ENCODE measurements around the gene PAX5. TPM values are rescaled to one million over a fixed set of nuclear protein-coding genes. Genes with fewer than 3 reads are reported as not detected.

PAX5 gene
- total RNA-seq, 2 experiments from 2014 or later = 2.2 to 2.4 TPM

DNA sequence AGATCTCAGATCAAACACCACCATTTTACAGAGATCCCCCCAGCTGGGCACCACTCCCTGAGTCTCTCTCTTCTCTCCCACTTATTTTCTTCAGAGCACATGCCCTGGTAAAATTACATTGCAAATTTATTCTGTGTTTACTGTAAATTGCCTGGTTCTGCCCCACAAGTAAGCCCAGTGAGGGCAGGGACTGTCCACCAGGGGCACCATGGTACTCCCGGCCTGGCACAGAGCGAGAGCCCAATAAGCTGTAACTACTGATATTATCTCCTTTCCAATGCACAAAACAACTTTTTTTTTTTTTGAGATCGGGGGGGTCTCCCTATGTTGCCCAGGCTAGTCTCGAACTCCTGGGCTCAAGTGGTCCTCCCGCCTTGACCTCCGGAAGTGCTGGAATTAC is 123.0 kb downstream of the PAX5 start:
- no peaks in the 10 kb centered on the region for H3K36me3 Mint-ChIP-seq
- DNase-seq = no peak
- H3K27me3 Mint-ChIP-seq = peaks cover 36% of the 10 kb centered on the region

DNA sequence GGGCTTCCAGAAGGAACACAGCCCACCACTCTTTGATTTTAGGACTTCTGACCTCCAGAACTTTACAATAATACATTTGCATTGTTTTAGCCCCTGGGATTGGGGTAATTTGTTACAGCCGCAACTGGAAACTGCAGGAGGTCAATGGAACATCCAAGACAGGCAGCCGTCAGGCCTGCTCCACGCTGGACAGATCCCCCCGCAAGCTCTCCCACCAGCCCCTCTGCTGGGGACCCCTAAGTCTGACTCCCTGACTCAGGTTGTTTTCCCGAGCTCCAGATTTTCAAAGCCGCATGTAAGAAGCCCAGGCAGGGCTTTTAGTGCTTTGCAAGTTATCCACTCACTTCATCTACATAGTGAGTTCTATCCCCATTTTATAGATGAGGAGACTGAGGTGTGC is 127.6 kb downstream of the PAX5 start:
- no peaks in the 10 kb centered on the region for H3K9me3 Mint-ChIP-seq
- H3K27ac Mint-ChIP-seq = no peak overlapping the region
- H3K4me1 Mint-ChIP-seq = peaks cover 6% of the 10 kb centered on the region
- peaks cover 44% of the 10 kb centered on the region for H3K27me3 Mint-ChIP-seq
- H3K36me3 Mint-ChIP-seq = no peaks in the 10 kb centered on the region
- no peak for DNase-seq
- H3K4me3 Mint-ChIP-seq = no peak overlapping the region

More for the DNA sequence above, 123.0 kb downstream of the PAX5 start:
- H3K27ac Mint-ChIP-seq = no peak overlapping the region
- H3K4me3 Mint-ChIP-seq = no peak overlapping the region
- H3K9me3 Mint-ChIP-seq = no peaks in the 10 kb centered on the region
- H3K4me1 Mint-ChIP-seq = no peaks in the 10 kb centered on the region

DNA sequence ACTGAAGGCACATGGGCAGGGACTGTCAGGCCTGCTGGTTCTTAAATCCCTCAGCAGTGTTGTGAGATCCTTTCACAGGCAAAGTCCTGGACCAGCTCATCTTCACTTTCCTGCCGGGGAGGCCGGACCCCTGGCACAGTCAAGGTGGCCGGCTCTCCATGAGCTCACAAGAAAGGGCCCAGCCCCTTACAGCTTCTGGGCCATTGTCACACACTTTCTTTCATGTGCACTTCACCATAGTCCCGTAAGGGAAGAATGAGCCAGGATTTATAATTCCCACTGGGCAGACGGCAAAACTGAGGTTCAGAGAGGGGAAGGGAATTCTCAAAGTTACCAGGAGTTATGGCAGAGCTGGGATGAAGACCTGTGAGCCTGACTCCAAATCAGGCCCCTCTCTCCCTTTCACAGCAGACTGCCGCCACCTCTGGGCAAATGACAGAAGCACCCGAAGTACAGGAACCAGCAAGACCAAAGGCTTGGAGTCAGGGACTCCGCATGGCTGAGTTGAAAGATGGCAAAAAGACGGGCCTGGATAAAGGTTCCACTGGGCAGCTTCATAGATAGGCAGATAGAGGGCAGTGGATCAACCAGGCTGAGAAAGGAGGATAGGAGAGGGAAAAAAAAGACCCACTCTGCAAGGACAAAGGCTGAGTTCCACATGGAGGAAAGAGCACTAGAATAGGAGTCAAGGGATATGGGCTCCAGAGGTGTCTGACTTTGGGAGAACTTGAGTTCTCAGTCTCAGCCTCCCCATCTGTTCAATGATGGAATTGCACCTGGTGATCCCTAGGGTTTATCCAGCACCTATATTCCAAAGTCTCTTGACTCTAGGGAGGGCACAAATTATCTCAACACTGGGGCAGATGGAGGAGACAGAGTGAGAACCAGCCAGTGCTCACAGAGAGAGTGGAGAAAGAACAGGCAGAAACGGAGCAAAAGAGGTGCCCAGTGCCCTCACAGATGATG is 128.7 kb downstream of the PAX5 start:
- Mint-ChIP-seq H3K4me3 (no peak overlapping the region), H3K4me1 (peaks cover 6% of the 10 kb centered on the region), H3K9me3 (no peaks in the 10 kb centered on the region), H3K36me3 (no peaks in the 10 kb centered on the region), H3K27me3 (peaks cover 41% of the 10 kb centered on the region), H3K27ac (no peak overlapping the region)
- no peak for DNase-seq

DNA sequence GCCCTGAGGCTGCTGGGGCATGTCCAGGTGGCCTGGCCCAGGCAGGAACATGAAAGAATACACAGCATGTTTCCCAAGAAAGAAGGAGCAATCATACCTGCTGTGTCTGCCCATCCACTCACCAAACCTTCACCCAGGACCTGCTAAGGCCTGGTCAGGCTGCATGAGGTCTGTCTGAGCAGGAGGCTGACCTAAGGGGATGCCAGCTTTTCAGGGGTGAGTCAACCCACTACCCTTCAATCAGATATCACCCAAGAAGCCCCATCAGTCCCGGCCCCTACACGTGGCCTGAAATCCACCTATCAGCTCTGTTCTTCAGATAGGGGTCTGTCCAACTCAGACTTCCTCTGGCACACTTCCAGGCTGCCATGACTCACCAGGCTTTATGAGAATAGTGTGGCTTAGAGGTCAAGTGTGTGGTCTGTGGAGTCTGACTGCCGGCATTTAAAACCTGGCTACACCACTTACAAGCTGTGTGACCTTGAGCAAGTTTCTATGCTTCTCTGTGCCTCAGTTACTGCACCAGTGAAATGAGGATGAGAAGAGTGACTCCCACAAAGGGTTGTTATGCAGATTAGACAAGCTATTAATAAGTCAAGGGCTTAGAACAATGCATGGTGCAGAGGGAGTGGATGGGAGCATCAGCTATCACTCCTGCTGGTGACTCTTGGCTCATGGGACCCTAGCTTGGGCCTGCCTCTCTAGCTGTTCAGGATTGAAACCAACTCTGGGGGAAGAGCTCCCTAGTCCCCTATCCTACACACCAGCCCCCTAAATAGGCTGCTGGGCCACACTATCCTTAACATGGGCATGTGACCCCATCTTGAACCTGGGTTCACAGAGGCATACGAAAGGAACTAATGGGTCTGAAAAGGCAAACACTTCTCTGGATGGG is 130.3 kb downstream of the PAX5 start:
- Mint-ChIP-seq H3K4me1 (peaks cover 6% of the 10 kb centered on the region), H3K4me3 (no peak overlapping the region), H3K27me3 (peaks cover 34% of the 10 kb centered on the region), H3K36me3 (no peaks in the 10 kb centered on the region), H3K27ac (no peak overlapping the region), H3K9me3 (no peaks in the 10 kb centered on the region)
- DNase-seq = peak; percentile 65

DNA sequence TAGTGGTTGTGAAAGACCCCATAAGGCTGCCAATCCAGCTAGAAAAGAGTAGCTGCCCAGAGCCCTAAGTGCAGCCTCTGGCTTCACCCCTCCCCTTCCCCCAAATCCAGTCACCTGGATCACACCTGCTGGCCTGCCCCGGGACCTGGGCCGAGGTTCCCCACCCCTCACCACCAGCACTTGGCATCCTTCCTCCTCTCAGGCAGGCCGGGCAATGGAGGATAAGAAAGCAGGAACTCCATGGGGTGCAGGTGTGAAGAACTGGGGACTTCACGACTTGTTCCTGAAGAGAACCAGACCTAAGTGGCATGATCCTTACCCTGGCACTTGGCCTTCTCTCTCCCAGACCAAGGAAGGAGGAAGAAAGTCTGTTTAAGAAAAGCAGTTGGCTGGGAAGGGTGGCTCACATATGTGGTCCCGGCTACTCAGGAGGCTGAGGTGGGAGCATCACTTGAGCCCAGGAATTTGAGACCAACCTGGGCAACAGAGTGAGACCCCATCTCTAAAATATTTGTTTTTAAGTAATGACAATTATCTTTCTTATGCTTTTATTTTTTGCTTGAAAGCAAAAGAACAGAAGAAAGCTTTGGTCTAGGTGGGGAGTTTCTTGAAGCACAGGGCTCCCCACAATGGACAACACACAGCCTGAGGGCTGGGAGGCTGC is 131.1 kb downstream of the PAX5 start:
- Mint-ChIP-seq H3K4me3 (no peak overlapping the region), H3K4me1 (peaks cover 6% of the 10 kb centered on the region), H3K27ac (no peak overlapping the region), H3K9me3 (no peaks in the 10 kb centered on the region), H3K27me3 (peaks cover 29% of the 10 kb centered on the region), H3K36me3 (no peaks in the 10 kb centered on the region)
- no peak for DNase-seq

DNA sequence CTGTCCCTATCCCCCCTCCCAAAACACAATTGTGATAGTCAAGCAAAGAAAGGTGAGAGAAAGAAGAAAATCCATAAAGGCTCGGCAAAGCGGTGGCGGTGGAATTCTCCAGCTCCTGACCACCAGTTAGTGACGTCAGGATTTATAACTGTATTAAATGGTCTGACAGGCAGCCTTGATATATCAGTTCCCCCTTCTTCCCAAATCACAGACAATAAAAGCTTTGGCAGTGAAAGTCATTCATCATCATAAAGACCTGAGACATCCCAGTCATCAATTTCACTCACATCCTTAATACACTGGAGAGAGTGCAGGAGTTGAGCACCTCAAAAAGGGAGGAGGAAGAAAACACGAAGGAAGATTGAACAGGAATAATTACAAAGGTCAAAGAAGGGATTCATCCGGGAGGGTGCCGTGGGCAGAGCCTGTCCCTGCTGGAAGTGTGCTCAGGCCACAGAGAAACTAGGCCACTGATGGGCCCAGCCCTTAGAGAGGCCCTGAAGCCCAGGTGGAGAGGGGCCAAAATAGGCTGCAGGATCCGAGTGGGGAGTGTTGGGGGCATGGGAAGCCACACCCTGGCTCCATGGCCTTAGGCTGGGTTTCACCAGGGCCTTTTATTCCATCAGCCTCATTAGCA is 131.9 kb downstream of the PAX5 start:
- no peaks in the 10 kb centered on the region for H3K9me3 Mint-ChIP-seq
- H3K36me3 Mint-ChIP-seq = no peaks in the 10 kb centered on the region
- DNase-seq = no peak
- H3K27me3 Mint-ChIP-seq = peaks cover 22% of the 10 kb centered on the region
- H3K4me1 Mint-ChIP-seq = peaks cover 6% of the 10 kb centered on the region
- no peak overlapping the region for H3K4me3 Mint-ChIP-seq
- no peak overlapping the region for H3K27ac Mint-ChIP-seq

DNA sequence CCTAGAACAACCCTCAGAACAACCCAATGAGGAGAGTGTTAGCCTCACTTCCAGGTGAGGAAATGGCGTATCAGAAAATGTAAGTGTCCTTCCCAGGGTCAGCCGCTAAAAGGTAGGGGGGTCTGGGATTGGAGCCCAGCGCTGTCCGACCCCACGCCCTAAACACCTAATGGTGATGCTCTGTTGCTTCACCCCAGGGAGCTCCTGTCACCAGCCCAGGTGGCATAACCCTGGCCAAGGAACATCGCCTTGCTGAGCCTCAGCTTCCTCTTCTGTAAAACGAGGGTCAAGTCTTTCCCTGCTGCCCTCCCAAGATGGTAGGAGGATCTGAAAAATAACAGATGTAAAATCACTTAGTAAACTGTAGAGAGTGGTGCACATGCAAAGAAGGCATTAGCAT is 132.5 kb downstream of the PAX5 start:
- DNase-seq = no peak
- Mint-ChIP-seq H3K9me3 (no peaks in the 10 kb centered on the region), H3K27ac (no peak overlapping the region), H3K36me3 (no peaks in the 10 kb centered on the region), H3K4me1 (peaks cover 6% of the 10 kb centered on the region), H3K4me3 (no peak overlapping the region), H3K27me3 (peaks cover 21% of the 10 kb centered on the region)

DNA sequence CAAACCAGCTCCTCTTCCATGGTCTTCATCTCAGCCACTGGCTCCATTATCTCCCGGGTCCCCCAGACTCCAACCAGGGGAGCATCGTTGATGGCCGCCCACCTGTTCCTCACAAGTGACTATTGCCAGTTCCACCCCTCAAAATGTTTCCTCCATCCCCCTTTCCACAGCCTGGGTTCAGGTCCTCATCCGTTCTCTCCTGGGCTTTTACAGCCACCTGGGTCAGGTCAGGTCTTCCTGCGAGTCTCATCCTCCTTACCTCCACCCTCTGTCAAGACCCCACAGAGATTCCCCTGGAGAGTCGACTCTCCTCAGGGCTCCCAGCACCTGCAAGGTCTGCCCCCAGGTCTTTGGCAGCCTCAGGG is 133.2 kb downstream of the PAX5 start:
- DNase-seq = no peak
- no peak overlapping the region for H3K4me3 Mint-ChIP-seq
- H3K9me3 Mint-ChIP-seq = no peaks in the 10 kb centered on the region
- H3K4me1 Mint-ChIP-seq = peaks cover 6% of the 10 kb centered on the region
- no peaks in the 10 kb centered on the region for H3K36me3 Mint-ChIP-seq
- no peak overlapping the region for H3K27ac Mint-ChIP-seq
- H3K27me3 Mint-ChIP-seq = peaks cover 18% of the 10 kb centered on the region

DNA sequence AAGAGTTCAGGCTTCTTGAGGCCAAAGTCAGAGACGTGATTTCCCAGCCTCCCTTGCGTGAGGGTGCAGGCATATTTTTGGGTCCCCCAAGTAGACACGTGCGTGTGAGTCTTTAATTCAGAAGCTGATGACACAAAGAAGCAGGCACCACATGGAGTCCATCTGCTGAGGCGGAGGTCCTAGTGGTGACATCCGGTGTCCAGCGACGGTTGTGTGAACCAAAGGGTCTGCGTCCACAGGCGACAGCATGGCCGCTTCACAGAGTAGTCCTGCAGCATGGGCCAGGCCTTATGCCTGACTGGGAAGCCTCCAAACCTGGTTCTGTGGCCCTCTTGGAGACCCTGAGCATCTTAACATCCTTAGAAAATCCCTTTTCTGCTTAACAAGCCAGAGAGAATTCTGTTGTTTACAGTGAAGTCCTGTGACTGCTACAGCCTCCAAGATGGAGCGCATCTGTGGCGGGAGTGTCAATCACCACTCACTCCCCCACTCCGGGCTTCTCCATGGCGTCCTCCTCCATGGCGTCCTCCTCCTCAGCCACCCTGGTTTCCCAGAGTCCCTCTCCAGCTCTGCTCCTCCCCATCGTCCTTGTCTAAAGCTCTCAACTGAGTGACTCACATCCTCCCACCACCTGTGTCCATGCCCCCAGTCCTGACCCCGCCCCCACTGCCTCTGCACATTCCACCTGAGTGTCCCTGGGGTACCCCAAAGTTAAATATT is 133.8 kb downstream of the PAX5 start:
- H3K4me1 Mint-ChIP-seq = peaks cover 6% of the 10 kb centered on the region
- H3K27me3 Mint-ChIP-seq = peaks cover 12% of the 10 kb centered on the region
- no peak for DNase-seq
- no peaks in the 10 kb centered on the region for H3K9me3 Mint-ChIP-seq
- H3K4me3 Mint-ChIP-seq = no peak overlapping the region
- no peaks in the 10 kb centered on the region for H3K36me3 Mint-ChIP-seq
- H3K27ac Mint-ChIP-seq = no peak overlapping the region

DNA sequence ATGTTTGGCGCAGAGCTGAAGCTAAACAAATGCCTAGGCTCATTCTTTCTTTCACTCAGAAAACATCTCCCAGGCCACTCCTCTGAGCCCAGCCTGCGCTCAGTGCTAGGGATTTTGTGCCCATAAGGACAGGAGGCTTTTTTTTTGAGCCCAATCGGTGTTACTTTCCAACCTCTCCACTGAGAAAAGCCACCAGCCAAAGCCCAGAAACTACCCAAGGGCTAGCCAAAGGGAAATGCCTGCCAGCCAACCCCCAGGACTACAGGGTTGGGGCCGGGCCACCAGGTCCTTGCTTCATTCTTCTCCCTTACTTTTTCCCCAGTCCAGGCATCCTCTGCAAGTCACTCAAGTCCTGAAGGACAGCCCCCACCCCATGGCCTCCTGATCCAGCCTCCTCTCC is 134.7 kb downstream of the PAX5 start:
- H3K4me1 Mint-ChIP-seq = peaks cover 6% of the 10 kb centered on the region
- H3K27ac Mint-ChIP-seq = no peak overlapping the region
- H3K36me3 Mint-ChIP-seq = no peaks in the 10 kb centered on the region
- no peak for DNase-seq
- H3K4me3 Mint-ChIP-seq = no peak overlapping the region
- peaks cover 8% of the 10 kb centered on the region for H3K27me3 Mint-ChIP-seq
- no peaks in the 10 kb centered on the region for H3K9me3 Mint-ChIP-seq

DNA sequence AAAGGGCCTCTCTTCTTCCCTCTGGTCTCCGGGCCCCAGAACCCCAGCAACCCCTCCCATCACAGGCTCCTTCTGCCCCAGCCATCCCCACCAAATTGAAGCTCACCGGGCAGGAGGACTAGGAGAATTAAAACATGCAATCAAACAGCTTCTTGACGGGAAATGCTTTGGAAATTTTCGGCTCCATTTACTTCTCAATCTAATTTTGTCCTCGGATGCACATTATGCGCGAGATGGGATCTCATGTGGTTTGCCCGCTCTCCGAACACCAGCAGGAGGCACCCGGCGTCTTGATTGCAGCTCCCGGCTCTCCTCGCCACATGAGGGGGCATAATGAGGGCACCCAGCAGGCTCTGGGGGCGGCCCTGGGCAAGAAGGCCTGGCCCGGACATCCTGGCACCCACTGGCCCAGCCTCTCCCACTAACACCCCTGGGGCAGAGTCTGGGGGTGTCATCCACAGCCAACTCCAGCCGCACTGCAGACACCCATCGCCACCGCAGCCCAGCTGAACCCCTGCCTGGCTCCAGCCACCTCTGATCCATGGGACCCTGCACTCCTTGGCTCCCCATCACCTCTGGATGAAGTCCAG is 135.5 kb downstream of the PAX5 start:
- Mint-ChIP-seq H3K4me3 (no peak overlapping the region), H3K4me1 (no peaks in the 10 kb centered on the region), H3K36me3 (no peaks in the 10 kb centered on the region), H3K9me3 (no peaks in the 10 kb centered on the region), H3K27me3 (peaks cover 8% of the 10 kb centered on the region), H3K27ac (no peak overlapping the region)
- DNase-seq = no peak

DNA sequence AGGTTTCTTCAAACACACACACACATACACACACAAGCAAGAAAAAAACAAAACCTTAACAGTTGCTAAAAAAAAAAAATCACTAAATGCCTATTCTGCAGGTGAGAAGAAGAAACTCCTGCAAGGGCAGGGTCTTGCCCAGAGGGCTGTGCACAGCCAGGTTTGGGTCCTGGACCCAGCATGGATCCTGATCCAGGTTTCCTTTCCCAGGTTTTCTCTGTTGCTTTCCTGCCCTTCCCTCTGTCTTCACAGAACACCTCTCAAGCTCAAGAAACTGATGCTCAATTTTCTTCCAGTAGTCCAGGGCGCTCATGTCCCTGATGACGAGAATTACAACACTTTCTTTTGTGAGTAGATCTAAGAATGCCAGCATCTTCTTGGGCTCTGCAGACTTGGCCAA is 136.6 kb downstream of the PAX5 start:
- Mint-ChIP-seq H3K36me3 (no peaks in the 10 kb centered on the region), H3K4me3 (no peak overlapping the region), H3K4me1 (no peaks in the 10 kb centered on the region), H3K27me3 (peaks cover 8% of the 10 kb centered on the region), H3K9me3 (no peaks in the 10 kb centered on the region), H3K27ac (no peak overlapping the region)
- DNase-seq = no peak

DNA sequence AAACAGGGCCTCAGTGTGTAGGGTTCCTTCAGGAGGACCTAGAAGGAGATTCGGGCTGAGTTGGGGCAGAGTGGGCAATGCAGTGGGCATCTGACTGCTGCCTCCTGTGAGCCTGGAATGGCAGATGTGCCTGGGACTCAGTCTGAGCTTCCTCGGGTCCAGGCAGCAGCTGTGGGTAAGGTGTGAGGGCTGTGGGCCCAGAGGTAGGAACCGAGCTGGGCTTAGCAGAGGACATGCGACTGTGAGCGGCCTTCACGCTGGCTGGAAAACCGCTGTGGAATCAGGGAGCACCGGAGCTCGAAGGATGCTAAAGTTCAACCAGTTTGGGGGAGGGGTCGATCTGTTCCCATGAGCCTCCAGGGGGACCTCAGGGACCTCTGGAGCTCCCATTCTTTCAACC is 137.0 kb downstream of the PAX5 start:
- no peak overlapping the region for H3K27ac Mint-ChIP-seq
- no peak overlapping the region for H3K4me3 Mint-ChIP-seq
- no peaks in the 10 kb centered on the region for H3K9me3 Mint-ChIP-seq
- no peak for DNase-seq
- H3K4me1 Mint-ChIP-seq = no peaks in the 10 kb centered on the region
- H3K36me3 Mint-ChIP-seq = no peaks in the 10 kb centered on the region
- peaks cover 8% of the 10 kb centered on the region for H3K27me3 Mint-ChIP-seq

DNA sequence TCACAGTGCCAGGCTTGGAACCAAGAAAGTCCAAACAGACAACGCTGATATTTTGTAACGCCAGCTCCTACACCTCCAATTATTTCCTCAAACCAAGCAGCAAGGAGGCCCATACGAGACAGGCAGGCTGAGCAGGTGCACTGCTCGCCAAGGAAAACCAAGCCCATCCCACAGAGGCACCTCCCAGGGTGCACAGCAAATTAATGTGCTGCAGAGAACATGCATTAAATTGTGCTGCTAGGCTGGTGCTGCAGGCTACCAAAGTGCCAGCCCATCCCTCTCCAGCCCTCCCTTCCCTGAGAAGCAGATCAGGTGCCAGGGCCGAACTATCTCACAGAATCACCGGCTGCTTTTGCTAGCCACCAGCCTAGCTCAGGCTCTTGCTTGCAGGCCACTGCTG is 137.8 kb downstream of the PAX5 start:
- H3K4me3 Mint-ChIP-seq = no peak overlapping the region
- no peak for DNase-seq

More for the DNA sequence above, 137.8 kb downstream of the PAX5 start:
- Mint-ChIP-seq H3K9me3 (no peaks in the 10 kb centered on the region), H3K36me3 (no peaks in the 10 kb centered on the region), H3K27ac (no peak overlapping the region), H3K4me1 (no peaks in the 10 kb centered on the region), H3K27me3 (peaks cover 7% of the 10 kb centered on the region)
